AG04449 (cell line): Measurements from ENCODE around the gene DCLRE1B.

Source experiments
- CTCF ChIA-PET: fragments of 350-600 bp; formaldehyde crosslinking; extraction: SDS; loops from one replicate; lab custom pipeline; 2021; ENCODE audit warnings: antibody characterized with exemption; lab: Yijun Ruan, JAX
- POLR2A ChIA-PET: fragments of 400-600, 350-600 bp; formaldehyde crosslinking; extraction: SDS; loops from one replicate; lab custom pipeline; 2020; ENCODE audit warnings: antibody characterized with exemption, inconsistent platforms; lab: Yijun Ruan, JAX
- DNase-seq: peaks from one replicate; pipeline ENCODE4 v3.0.0-alpha.2; 2010; ENCODE audit warnings: low read depth, low spot score
- H3K4me3 ChIP-seq: 2 replicates; pipeline ENCODE4 v1.5.1; 2011; ENCODE audit warnings: low read depth, mild to moderate bottlenecking, control low read depth, low read length
- CTCF ChIP-seq: IDR thresholded peaks from one replicate; pipeline ENCODE4 v1.5.1; 2011; ENCODE audit warnings: mild to moderate bottlenecking, moderate library complexity, low read length, control low read depth, inconsistent platforms; ENCODE audit not compliant: insufficient read depth; ENCODE audit errors: missing control alignments

Gene DCLRE1B

GRCh38 chr1:113913887-113914664 lies 8.9 kb downstream of the DCLRE1B start:
- ChIA-PET POLR2A (no interaction called here), CTCF (interaction anchor here (1.0 to 1.7 kb wide), 3 partner anchors 10 to 78 kb away, joined by 3 to 10 read pairs (median 3); no protein-coding TSS in a partner anchor)
- TF ChIP-seq CTCF, result no peak
- H3K4me3 ChIP-seq, result no peak overlapping the region
- no peak for DNase-seq

- no peak for DNase-seq
- POLR2A ChIA-PET, result interaction anchor here (1.1 kb wide), 2 partner anchors 12 to 158 kb away, joined by 3 to 4 read pairs; partner anchors contain the start of gene DCLRE1B
- CTCF ChIA-PET, result interaction anchor here (1.4 to 1.7 kb wide), 3 partner anchors 11 to 82 kb away, joined by 4 to 6 read pairs (median 6); partner anchors contain the start of gene HIPK1
- no peak overlapping the region for H3K4me3 ChIP-seq
- no peak for TF ChIP-seq CTCF
Observed at GRCh38 chr1:113916974-113917373, 11.8 kb downstream of the DCLRE1B start.

GRCh38 chr1:113917400-113918082 lies 12.4 kb downstream of the DCLRE1B start:
- POLR2A ChIA-PET, result interaction anchor here (1.1 kb wide), 2 partner anchors 12 to 159 kb away, joined by 3 to 4 read pairs; partner anchors contain the start of gene DCLRE1B
- CTCF ChIA-PET, result interaction anchor here (1.4 to 1.7 kb wide), 3 partner anchors 11 to 82 kb away, joined by 4 to 6 read pairs (median 6); partner anchors contain the start of gene HIPK1
- no peak for TF ChIP-seq CTCF
- no peak for DNase-seq
- H3K4me3 ChIP-seq, result no peak overlapping the region

DNA sequence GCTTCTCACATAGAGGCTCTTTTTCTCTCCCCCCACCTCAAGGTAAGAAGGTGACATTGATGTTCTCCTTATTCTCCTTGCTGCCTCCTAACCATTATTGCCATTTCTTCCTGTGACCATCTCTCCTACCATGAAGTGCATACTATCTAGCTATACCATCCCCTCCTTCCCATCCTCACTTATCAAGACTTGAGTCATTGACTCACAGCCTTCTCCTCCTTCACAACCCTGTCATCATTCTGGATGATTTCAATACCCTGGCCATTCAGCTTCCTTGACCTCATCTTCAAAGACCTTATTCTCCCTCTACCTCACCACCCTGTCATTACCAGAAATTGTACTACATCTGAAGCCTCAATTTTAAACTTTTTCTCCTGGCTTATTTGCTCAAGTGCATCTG lies 13.1 kb downstream of the DCLRE1B start:
- no peak overlapping the region for H3K4me3 ChIP-seq
- no peak for TF ChIP-seq CTCF
- ChIA-PET POLR2A (interaction anchor here (1.1 kb wide), 2 partner anchors 13 to 160 kb away, joined by 3 to 4 read pairs; partner anchors contain the start of gene DCLRE1B), CTCF (interaction anchor here (1.4 to 1.7 kb wide), 3 partner anchors 11 to 83 kb away, joined by 4 to 6 read pairs (median 6); partner anchors contain the start of gene HIPK1)
- DNase-seq, result no peak

GRCh38 chr1:113922957-113923356 lies 17.8 kb downstream of the DCLRE1B start:
- no peak for TF ChIP-seq CTCF
- ChIA-PET POLR2A (no interaction called here), CTCF (no interaction called here)
- no peak overlapping the region for H3K4me3 ChIP-seq
- DNase-seq, result no peak

GRCh38 chr1:113924473-113924872 lies 19.3 kb downstream of the DCLRE1B start:
- ChIA-PET CTCF (no interaction called here), POLR2A (no interaction called here)
- H3K4me3 ChIP-seq, result no peak overlapping the region
- TF ChIP-seq CTCF, result no peak
- DNase-seq, result no peak
